GM21786 (cell line): ENCODE data around the gene OR5B21.

ENCODE experiments used
- ATAC-seq: cut with Tn5 transposase; IDR thresholded peaks from one replicate; pipeline ENCODE4 v1.9.1; 2021; ENCODE audit not compliant: unreplicated experiment

OR5B21 gene

GRCh38 chr11:58494101-58494500 lies 13.8 kb downstream of the OR5B21 start:
- ATAC-seq: no peak

DNA sequence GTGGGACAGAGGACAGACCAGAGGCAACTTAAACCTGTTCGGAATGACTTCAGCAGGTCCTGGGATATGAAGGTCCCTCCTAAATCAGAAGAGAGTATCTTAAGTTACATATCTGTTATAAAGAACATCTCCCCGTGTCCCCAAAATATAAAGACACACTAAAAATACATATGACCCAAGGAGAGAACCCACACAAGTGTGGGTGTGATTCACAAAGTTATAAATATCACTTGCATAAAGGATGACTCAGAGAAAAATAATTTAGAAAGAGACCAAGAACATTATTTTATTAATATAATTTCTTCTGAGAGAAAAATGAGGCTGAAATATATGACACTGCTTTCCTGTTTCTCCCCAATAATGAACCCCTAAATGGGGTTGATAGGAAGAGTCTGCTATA lies 14.2 kb downstream of the OR5B21 start:
- no peak for ATAC-seq

DNA sequence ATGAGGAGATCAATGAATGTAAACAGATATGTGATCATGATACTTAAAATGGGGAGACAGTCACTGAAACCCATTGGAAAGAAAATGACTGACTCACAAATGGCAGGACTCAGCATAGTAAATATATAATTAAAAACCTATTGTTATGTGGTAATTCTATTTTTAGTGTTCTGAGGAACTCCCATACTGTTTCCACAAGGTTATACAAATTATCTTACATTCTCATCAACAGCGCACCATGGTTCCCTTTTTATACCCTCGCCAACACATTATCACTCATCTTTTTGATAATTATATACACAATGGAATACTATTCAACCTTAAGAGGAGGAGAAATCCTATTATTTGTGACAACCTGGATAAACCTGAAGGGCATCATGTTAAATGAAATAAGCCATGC lies 17.1 kb downstream of the OR5B21 start:
- no peak for ATAC-seq

GRCh38 chr11:58487170-58487569 lies 20.7 kb downstream of the OR5B21 start:
- ATAC-seq: no peak

GRCh38 chr11:58485961-58486360 lies 21.9 kb downstream of the OR5B21 start:
- ATAC-seq: no peak

- no peak for ATAC-seq
These were observed 36.0 kb downstream of the OR5B21 start for GRCh38 chr11:58471892-58472291.

DNA sequence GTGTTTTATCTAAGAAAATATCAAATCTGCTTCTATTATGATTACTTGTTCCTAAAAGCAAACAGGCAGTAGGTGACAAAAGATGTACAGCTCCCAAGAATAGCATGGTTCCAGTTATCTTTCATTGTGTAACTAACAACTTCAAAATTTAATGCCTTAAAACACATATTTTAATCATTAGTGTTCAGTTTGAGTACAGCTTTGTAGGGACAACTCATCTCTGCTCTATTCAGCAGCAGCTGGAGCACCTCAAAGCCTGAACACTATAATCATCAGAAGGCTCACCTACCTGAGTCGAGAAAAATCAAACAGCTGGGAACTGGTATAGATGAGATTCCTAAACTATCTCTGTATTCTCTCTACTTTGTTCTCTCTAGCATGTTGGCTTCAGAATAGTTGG lies 41.6 kb downstream of the OR5B21 start:
- ATAC-seq: no peak

GRCh38 chr11:58465690-58466089 lies 42.2 kb downstream of the OR5B21 start:
- ATAC-seq: no peak
